Astrocyte (in vitro differentiated cells and primary cell): ENCODE measurements around the gene GSTA3. TPM values are rescaled to one million over a fixed set of nuclear protein-coding genes. Genes with fewer than 3 reads are reported as not detected.

Experiments used
- DNase-seq: peaks from one replicate; pipeline ENCODE4 v3.0.0-alpha.2; 2010; ENCODE audit warnings: low read depth
- FAIRE-seq: peaks from 2 replicates; lab custom pipeline; 2011; peaks lifted over from hg19 to GRCh38; lab: Jason Lieb, UNC
- H2AFZ ChIP-seq: 2 replicates; pipeline ENCODE4 v1.6.0; 2012; ENCODE audit warnings: low read depth, low read length, inconsistent platforms
- H3K27ac ChIP-seq: 2 replicates; pipeline ENCODE4 v1.5.1; 2011; ENCODE audit warnings: low read depth, low read length, inconsistent platforms
- H3K27me3 ChIP-seq: 2 replicates; pipeline ENCODE4 v1.6.0; 2011; ENCODE audit warnings: low read length, inconsistent platforms; ENCODE audit not compliant: insufficient read depth
- H3K36me3 ChIP-seq: 2 replicates; pipeline ENCODE4 v1.5.1; 2011; ENCODE audit warnings: low read length, inconsistent platforms; ENCODE audit not compliant: insufficient read depth
- H3K4me1 ChIP-seq: 2 replicates; pipeline ENCODE4 v1.5.1; 2011; ENCODE audit warnings: low read length, inconsistent platforms; ENCODE audit not compliant: insufficient read depth
- H3K4me2 ChIP-seq: 2 replicates; pipeline ENCODE4 v1.6.0; 2012; ENCODE audit warnings: low read length, inconsistent platforms
- H3K4me3 ChIP-seq: 2 replicates; pipeline ENCODE4 v1.5.1; 2011; ENCODE audit warnings: low read depth, mild to moderate bottlenecking, low read length, inconsistent platforms; ENCODE audit not compliant: insufficient read depth
- H3K79me2 ChIP-seq: 2 replicates; pipeline ENCODE4 v1.6.0; 2012; ENCODE audit warnings: mild to moderate bottlenecking, low read length, inconsistent platforms; ENCODE audit not compliant: insufficient read depth
- H3K9ac ChIP-seq: 2 replicates; pipeline ENCODE4 v1.6.0; 2012; ENCODE audit warnings: mild to moderate bottlenecking, low read length, inconsistent platforms
- H3K9me3 ChIP-seq: 2 replicates; pipeline ENCODE4 v1.5.1; 2012; ENCODE audit warnings: low read depth, mild to moderate bottlenecking, low read length, inconsistent platforms; ENCODE audit not compliant: insufficient read depth
- H4K20me1 ChIP-seq: 2 replicates; pipeline ENCODE4 v1.6.0; 2012; ENCODE audit warnings: low read length, inconsistent platforms; ENCODE audit not compliant: insufficient read depth
- H3K27ac Mint-ChIP-seq: one replicate; pipeline ENCODE4 v1.8.0; 2021; ENCODE audit warnings: mild to moderate bottlenecking, mixed read lengths; ENCODE audit not compliant: unreplicated experiment
- H3K27me3 Mint-ChIP-seq: one replicate; pipeline ENCODE4 v1.8.0; 2021; ENCODE audit warnings: low read depth, mixed read lengths; ENCODE audit not compliant: unreplicated experiment
- H3K36me3 Mint-ChIP-seq: one replicate; pipeline ENCODE4 v1.8.0; 2021; ENCODE audit warnings: low read depth, mixed read lengths; ENCODE audit not compliant: unreplicated experiment
- H3K4me1 Mint-ChIP-seq: one replicate; pipeline ENCODE4 v1.8.0; 2021; ENCODE audit warnings: low read depth, mixed read lengths; ENCODE audit not compliant: unreplicated experiment
- H3K4me3 Mint-ChIP-seq: one replicate; pipeline ENCODE4 v1.8.0; 2021; ENCODE audit warnings: mild to moderate bottlenecking, moderate library complexity, mixed read lengths; ENCODE audit not compliant: unreplicated experiment
- H3K9me3 Mint-ChIP-seq: one replicate; pipeline ENCODE4 v1.8.0; 2021; ENCODE audit warnings: mild to moderate bottlenecking, mixed read lengths; ENCODE audit not compliant: unreplicated experiment
- CTCF ChIP-seq: IDR thresholded peaks from 2 replicates; pipeline ENCODE4 v1.5.1; 2011; ENCODE audit warnings: low read depth, mild to moderate bottlenecking, inconsistent platforms, low read length, moderate library complexity; ENCODE audit not compliant: insufficient read depth
- EZH2 ChIP-seq: IDR thresholded peaks from 2 replicates; pipeline ENCODE4 v1.6.1; 2012; ENCODE audit warnings: mild to moderate bottlenecking, low read length, inconsistent platforms; ENCODE audit not compliant: insufficient read depth
- total RNA-seq: library from RNA; stranded (reverse); gene quantifications from 2 replicates; pipeline ENCODE4 v1.2.1, GENCODE V29; 2021

Gene GSTA3
- total RNA-seq, 1 donor from 2014 or later = not detected

DNA sequence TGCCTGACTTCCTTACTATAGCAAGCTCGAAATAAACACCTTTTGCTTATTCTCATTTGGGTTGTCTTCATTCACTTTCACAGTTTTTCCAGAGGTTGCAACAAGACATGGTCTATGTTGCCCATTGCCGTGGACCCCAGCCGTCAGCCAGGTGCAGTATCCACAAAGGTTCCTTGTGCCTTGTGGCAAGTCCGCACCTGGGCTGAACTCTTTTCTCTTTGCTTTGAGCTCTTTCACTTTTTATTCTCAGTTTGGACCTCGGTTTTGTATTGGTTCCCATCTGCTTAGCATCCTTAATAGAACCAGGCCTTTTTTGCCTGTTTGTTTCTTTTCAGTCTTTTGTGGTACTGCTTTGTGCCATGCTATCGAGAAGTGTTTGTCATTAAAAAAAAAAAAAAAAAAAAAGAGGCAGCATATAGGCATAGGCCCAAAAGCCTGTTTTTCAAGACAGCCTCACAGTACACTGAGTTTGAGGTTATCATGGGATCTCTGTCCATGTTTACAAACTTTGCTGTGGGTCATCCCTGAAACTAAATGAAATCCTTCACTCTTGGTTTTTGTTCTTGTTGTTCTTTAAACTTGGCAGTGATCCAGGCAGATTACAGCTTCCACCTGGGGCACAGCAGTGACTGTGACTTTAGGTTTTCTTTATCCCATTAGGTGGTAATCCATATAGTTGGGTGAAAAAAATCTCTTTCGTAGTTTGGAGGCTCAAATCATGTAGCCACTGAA lies 33.3 kb downstream of the GSTA3 start:
- no peak overlapping the region for H3K27ac Mint-ChIP-seq
- Histone ChIP-seq H3K9me3 (no peaks in the 10 kb centered on the region), H4K20me1 (no peaks in the 10 kb centered on the region), H3K27ac (no peak overlapping the region), H3K36me3 (no peaks in the 10 kb centered on the region), H3K9ac (no peak overlapping the region), H3K79me2 (no peaks in the 10 kb centered on the region), H3K4me3 (no peak overlapping the region), H3K4me2 (peak overlapping the region; percentile 39), H3K27me3 (peaks cover 4% of the 10 kb centered on the region), H3K4me1 (peaks cover 16% of the 10 kb centered on the region), H2AFZ (no peak overlapping the region)
- H3K9me3 Mint-ChIP-seq = no peaks in the 10 kb centered on the region
- TF ChIP-seq CTCF (no peak), EZH2 (no peak)
- H3K4me3 Mint-ChIP-seq = no peak overlapping the region
- H3K36me3 Mint-ChIP-seq = no peaks in the 10 kb centered on the region
- peaks cover 44% of the 10 kb centered on the region for H3K4me1 Mint-ChIP-seq
- FAIRE-seq (no peak), DNase-seq (no peak)
- H3K27me3 Mint-ChIP-seq = peaks cover 3% of the 10 kb centered on the region

DNA sequence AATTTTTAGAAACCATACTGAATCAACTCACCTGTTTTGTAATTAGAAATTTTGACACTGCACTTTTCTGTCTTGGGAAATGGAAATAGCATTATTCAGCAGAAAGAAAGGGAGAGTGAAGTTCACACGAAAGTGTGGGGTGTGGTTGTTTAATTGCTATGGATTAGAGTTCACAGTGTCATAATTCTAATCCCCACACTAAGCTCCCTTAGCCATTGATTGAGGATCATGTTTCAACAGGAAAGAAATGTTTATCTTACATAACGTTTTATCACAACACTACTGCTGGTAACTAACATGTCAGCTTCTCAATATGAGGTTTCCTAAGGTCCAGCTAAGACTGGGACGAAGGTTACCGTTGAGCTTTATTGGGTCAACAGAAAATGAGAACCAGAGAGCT lies 37.5 kb downstream of the GSTA3 start:
- H3K9ac ChIP-seq = no peak overlapping the region
- H3K9me3 Mint-ChIP-seq = no peaks in the 10 kb centered on the region
- FAIRE-seq (no peak), DNase-seq (no peak)
- peaks cover 30% of the 10 kb centered on the region for H3K4me1 Mint-ChIP-seq
- peaks cover 4% of the 10 kb centered on the region for H3K27me3 ChIP-seq
- no peak overlapping the region for H3K27ac Mint-ChIP-seq
- H3K79me2 ChIP-seq = no peaks in the 10 kb centered on the region
- H3K27ac ChIP-seq = no peak overlapping the region
- peaks cover 3% of the 10 kb centered on the region for H3K27me3 Mint-ChIP-seq
- no peaks in the 10 kb centered on the region for H4K20me1 ChIP-seq
- H3K4me3 ChIP-seq = no peak overlapping the region
- H3K4me2 ChIP-seq = no peak overlapping the region
- no peaks in the 10 kb centered on the region for H3K36me3 ChIP-seq
- peaks cover 7% of the 10 kb centered on the region for H3K4me1 ChIP-seq
- no peaks in the 10 kb centered on the region for H3K9me3 ChIP-seq
- TF ChIP-seq EZH2 (no peak), CTCF (no peak)
- no peak overlapping the region for H3K4me3 Mint-ChIP-seq
- H3K36me3 Mint-ChIP-seq = no peaks in the 10 kb centered on the region
- no peak overlapping the region for H2AFZ ChIP-seq

DNA sequence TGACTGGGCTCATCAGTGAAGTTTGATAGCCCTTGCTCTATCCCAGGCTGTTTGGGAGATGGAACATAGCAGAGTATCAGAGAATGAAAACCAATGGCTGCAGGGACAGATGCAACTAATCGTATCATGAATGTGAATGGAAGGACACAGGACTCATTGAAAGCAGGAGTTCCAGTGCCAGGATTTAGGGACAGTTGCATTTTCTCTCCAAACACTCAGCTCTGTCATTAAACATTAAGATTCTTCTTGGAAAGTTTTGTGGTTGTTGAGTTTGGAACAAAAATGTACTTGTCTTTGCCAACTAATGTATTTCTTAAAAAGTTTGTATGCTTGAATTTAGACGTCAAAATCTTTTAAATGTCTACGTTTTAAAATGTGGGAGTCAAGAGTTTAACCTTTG lies 37.9 kb downstream of the GSTA3 start:
- no peaks in the 10 kb centered on the region for H3K36me3 ChIP-seq
- no peak overlapping the region for H3K4me2 ChIP-seq

More for the DNA sequence above, 37.9 kb downstream of the GSTA3 start:
- no peak overlapping the region for H3K4me3 Mint-ChIP-seq
- Histone ChIP-seq H3K27me3 (peaks cover 4% of the 10 kb centered on the region), H4K20me1 (no peaks in the 10 kb centered on the region), H3K9me3 (no peaks in the 10 kb centered on the region), H3K79me2 (no peaks in the 10 kb centered on the region), H3K4me1 (peaks cover 3% of the 10 kb centered on the region), H3K9ac (no peak overlapping the region), H3K4me3 (no peak overlapping the region), H2AFZ (no peak overlapping the region), H3K27ac (no peak overlapping the region)
- H3K27me3 Mint-ChIP-seq = peaks cover 3% of the 10 kb centered on the region
- TF ChIP-seq CTCF (no peak), EZH2 (no peak)
- H3K36me3 Mint-ChIP-seq = no peaks in the 10 kb centered on the region
- no peak overlapping the region for H3K27ac Mint-ChIP-seq
- no peak for DNase-seq
- H3K9me3 Mint-ChIP-seq = no peaks in the 10 kb centered on the region
- peaks cover 26% of the 10 kb centered on the region for H3K4me1 Mint-ChIP-seq
- no peak for FAIRE-seq
